Keratinocyte (primary cell): ENCODE results near the gene CEACAM18.

Source experiments
- EZH2 ChIP-seq: IDR thresholded peaks from one replicate; pipeline ENCODE4 v1.6.1; 2012; ENCODE audit warnings: inconsistent platforms, mild to moderate bottlenecking, low read length, moderate library complexity
- TF ChIP-seq, protein P1 (sequence below), 3 experiments: IDR thresholded peaks in 1 of 3; conservative IDR thresholded peaks in 1 of 3; optimal IDR thresholded peaks in 1 of 3; 2 replicates in 2 of 3; 3 replicates in 1 of 3; pipeline versions ENCODE3 to v1.5.1; 2011; ENCODE audit warnings: low read length in 3 of 3, mild to moderate bottlenecking in 3 of 3, moderate library complexity in 2 of 3, control low read depth in 1 of 3, inconsistent platforms in 1 of 3; ENCODE audit not compliant: insufficient read depth in 2 of 3; ENCODE audit errors: extremely low read depth in 1 of 3

DNA sequence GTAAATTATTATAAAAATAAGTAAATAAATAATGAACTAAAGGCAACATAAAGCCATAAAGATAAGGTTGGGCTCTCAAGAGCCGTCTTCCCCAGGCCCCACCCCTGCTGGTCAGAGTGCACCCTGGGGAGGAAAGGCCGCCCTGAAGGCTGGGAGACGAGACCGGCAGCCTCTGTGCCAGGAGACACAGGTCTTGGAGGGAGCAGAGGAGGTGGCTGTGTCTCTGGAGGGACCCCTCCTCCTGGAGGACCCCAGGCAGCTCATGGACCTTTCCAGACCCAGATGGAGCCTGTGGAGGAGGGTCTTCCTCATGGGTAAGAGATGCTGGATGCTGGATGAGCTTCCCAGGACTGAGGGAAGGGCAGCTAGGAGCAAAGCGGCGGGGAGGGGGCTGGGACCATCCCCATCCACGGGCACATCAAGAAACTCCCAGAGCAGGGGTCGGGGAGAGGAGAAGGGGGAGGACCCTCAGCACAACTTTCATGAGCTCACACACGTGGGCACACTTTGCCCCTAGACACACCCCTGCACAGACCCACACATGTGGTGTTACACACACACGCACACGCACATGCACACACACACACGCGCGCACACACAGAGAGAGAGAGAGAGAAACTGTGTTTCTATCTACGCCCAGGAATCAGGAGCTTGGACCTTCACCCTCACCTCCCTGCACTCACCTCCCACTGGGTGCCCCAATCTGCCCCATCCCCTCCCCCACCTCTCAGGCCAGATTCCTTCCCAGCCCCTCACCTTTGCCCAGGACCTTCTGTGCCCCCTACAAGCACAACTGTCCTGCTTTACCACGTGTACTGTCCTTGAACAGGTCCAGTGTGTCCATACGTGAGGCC lies at the start of gene CEACAM18:
- TF ChIP-seq, protein P1, sequence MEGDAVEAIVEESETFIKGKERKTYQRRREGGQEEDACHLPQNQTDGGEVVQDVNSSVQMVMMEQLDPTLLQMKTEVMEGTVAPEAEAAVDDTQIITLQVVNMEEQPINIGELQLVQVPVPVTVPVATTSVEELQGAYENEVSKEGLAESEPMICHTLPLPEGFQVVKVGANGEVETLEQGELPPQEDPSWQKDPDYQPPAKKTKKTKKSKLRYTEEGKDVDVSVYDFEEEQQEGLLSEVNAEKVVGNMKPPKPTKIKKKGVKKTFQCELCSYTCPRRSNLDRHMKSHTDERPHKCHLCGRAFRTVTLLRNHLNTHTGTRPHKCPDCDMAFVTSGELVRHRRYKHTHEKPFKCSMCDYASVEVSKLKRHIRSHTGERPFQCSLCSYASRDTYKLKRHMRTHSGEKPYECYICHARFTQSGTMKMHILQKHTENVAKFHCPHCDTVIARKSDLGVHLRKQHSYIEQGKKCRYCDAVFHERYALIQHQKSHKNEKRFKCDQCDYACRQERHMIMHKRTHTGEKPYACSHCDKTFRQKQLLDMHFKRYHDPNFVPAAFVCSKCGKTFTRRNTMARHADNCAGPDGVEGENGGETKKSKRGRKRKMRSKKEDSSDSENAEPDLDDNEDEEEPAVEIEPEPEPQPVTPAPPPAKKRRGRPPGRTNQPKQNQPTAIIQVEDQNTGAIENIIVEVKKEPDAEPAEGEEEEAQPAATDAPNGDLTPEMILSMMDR (optimal IDR thresholded peaks at IDR 0.05 in 1 of 3, IDR thresholded peaks at IDR 0.05 in 1 of 3, conservative IDR thresholded peaks at IDR 0.05 in 1 of 3; ENCODE audit: extremely low read depth in 1 of 3, insufficient read depth in 2 of 3, low read length in 3 of 3) = no peak
- no peak for TF ChIP-seq EZH2
